Prostate gland (tissue), 2 donors: ENCODE results near the gene SEMA3F.

Experiments
- POLR2A ChIP-seq: fragments of 450-650 bp; IDR thresholded peaks from one replicate; pipeline ENCODE4 v1.6.1; 2016; ENCODE audit warnings: antibody characterized with exemption, mild to moderate bottlenecking
- POLR2AphosphoS5 ChIP-seq: sonication (generic); formaldehyde crosslinking; IDR thresholded peaks from one replicate; pipeline ENCODE4 v1.6.1; 2017; ENCODE audit warnings: antibody characterized with exemption
- TF ChIP-seq, protein P1 (sequence below), 4 experiments: fragments of 200-600 bp in 2 of 4; fragments of 450-650 bp in 2 of 4; sonication (generic) in 2 of 4; IDR thresholded peaks; 1 replicate in 3 of 4; 2 replicates in 1 of 4; pipeline ENCODE4 v1.5.1; 2016 to 2019; ENCODE audit warnings: antibody characterized with exemption in 4 of 4, mild to moderate bottlenecking in 2 of 4, moderate library complexity in 2 of 4

DNA sequence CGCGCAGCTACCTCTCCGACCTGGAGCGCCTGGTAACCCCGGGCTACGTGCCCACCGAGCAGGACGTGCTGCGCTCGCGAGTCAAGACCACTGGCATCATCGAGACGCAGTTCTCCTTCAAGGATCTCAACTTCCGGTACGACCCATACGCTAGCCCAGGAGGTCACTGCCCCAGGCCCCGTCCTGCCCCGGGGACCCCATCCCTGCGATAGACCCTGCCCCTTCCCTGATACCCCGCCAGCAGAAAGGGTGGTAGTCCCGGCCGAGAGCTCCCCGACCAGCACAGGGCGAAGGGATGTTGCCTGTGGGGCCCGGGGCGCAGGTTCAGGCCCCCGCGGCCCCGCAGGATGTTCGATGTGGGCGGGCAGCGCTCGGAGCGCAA lies 38.6 kb downstream of the SEMA3F start:
- TF ChIP-seq, protein P1, sequence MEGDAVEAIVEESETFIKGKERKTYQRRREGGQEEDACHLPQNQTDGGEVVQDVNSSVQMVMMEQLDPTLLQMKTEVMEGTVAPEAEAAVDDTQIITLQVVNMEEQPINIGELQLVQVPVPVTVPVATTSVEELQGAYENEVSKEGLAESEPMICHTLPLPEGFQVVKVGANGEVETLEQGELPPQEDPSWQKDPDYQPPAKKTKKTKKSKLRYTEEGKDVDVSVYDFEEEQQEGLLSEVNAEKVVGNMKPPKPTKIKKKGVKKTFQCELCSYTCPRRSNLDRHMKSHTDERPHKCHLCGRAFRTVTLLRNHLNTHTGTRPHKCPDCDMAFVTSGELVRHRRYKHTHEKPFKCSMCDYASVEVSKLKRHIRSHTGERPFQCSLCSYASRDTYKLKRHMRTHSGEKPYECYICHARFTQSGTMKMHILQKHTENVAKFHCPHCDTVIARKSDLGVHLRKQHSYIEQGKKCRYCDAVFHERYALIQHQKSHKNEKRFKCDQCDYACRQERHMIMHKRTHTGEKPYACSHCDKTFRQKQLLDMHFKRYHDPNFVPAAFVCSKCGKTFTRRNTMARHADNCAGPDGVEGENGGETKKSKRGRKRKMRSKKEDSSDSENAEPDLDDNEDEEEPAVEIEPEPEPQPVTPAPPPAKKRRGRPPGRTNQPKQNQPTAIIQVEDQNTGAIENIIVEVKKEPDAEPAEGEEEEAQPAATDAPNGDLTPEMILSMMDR (IDR thresholded peaks at IDR 0.05) = no peak
- TF ChIP-seq POLR2A = no peak
- no peak for TF ChIP-seq POLR2AphosphoS5
